H1 (cell line): ENCODE measurements around the gene JPH2. TPM values are rescaled to one million over a fixed set of nuclear protein-coding genes. Genes with fewer than 3 reads are reported as not detected.

Experiments used
- JUN ChIP-seq: IDR thresholded peaks from 2 replicates; pipeline ENCODE4 v1.6.1; 2011; ENCODE audit warnings: low read depth, mild to moderate bottlenecking, improper control_type of control experiment, low read length
- SIN3A ChIP-seq, 2 experiments: IDR thresholded peaks in 1 of 2; conservative IDR thresholded peaks in 1 of 2; 2 replicates each; pipeline ENCODE4 v1.6.1; 2011 to 2012; ENCODE audit warnings: low read length in 2 of 2, improper control_type of control experiment in 1 of 2, low read depth in 1 of 2, mild to moderate bottlenecking in 1 of 2
- USF2 ChIP-seq: IDR thresholded peaks from 2 replicates; pipeline ENCODE4 v1.6.1; 2011; ENCODE audit warnings: low read length, improper control_type of control experiment
- polyA plus RNA-seq, 7 experiments: library from polyadenylated mRNA; depleted of rRNA in 3 of 7; stranded (reverse) in 5 of 7; unstranded in 2 of 7; fragments of >200 nt in 5 of 7; fragments of 200-250 nt in 2 of 7; gene quantifications; 1 replicate in 5 of 7; 2 replicates in 1 of 7; 4 replicates in 1 of 7; pipeline versions ENCODE4 v1.2.1 to v1.2.3, GENCODE V29; 2011 to 2013; ENCODE audit warnings: missing spikeins in 2 of 7, mixed read lengths in 2 of 7
- total RNA-seq: library from RNA; stranded (reverse); fragmentation: NEBNext Ultra II Directional; extraction: Animal tissue kit (Norgen Biotek cat#: 25700); gene quantifications from 2 replicates; pipeline ENCODE4 v1.2.1, GENCODE V29; 2021

The JPH2 gene
- total and polyA plus RNA-seq, 2 of the 8 experiments (the other 6 are each of a cell fraction or from before 2014, with no cell fraction given) = 0.59 to 1.3 TPM

GRCh38 chr20:44170816-44171410 is 16.1 kb downstream of the JPH2 start (continued):
- TF ChIP-seq USF2 (no peak), JUN (no peak), SIN3A (conservative IDR thresholded peaks at IDR 0.05 in 1 of 2, IDR thresholded peaks at IDR 0.05 in 1 of 2; ENCODE audit: low read depth in 1 of 2, low read length in 2 of 2) (no peak)
